Measurements from ENCODE around the gene PRORP. TPM values are rescaled to one million over a fixed set of nuclear protein-coding genes. Genes with fewer than 3 reads are reported as not detected.

The PRORP gene
- total and polyA plus RNA-seq, 4 donors, result 11.0 to 20.4 (median 15.7) TPM

DNA sequence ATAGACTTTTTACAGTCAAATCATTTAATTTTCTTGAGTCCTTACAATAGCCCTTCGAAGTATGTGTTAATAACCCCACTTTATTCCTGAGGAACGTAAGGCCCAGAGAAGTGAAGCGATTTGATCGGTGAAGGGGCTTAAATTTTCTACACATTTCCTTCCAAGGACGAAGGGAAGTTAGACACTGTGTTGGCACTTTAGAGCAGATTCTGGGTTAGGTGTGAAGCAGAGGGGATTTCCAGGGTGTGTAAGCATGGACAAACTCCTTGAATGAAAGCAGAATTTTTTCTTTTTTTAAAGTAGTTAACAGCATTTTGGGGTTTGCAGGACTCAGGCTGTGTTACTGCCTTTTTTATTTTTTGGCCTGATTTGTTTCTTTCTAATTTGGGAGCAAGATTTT, 38.9 kb downstream of the PRORP start:
- no peak overlapping the region for H3K4me3 ChIP-seq (ENCODE audit: low read length in 2 of 2)
- ATAC-seq (ENCODE audit: low FRiP score), result no peak
- H3K36me3 ChIP-seq (ENCODE audit: control insufficient read depth in 1 of 2, insufficient read depth in 2 of 2, low read length in 1 of 2), result peaks cover 0 to 3% of the 10 kb centered on the region in 2 donors
- no peak for DNase-seq
- no peaks in the 10 kb centered on the region for H3K27me3 ChIP-seq (ENCODE audit: control insufficient read depth in 1 of 2, insufficient read depth in 2 of 2, low read length in 1 of 2)
- no peaks in the 10 kb centered on the region for H3K4me1 ChIP-seq (ENCODE audit: control insufficient read depth in 1 of 2, insufficient read depth in 2 of 2, low read length in 2 of 2)
- WGBS, 2 donors, result 89 to 92% methylated on average over 5 of the region's 5 CpGs
- intact Hi-C loops (cut with DNase I), result no loop called here
- no peaks in the 10 kb centered on the region for H3K9me3 ChIP-seq (ENCODE audit: control insufficient read depth, low read length)
- no peak overlapping the region for H3K27ac ChIP-seq (ENCODE audit: low read depth in 1 of 2, low read length in 2 of 2)

DNA sequence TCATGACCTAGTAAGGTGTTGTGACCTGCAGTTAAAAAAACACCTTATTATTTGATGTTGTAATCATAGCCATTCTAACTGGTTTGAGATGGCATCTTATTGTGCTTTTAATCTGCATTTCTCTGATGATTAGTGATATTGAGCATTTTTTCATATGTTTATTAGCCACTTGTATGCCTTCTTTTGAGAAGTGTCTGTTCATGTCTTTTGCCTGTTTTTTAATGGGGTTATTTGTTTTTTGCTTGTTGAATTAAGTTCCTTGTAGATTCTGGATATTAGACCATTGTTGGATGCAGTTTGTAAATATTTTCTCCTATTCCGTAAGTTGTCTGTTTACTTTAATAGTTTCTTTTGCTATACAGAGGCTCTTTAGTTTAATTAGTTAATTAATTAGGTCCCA, 41.0 kb downstream of the PRORP start:
- no peak overlapping the region for H3K27ac ChIP-seq (ENCODE audit: low read depth in 1 of 2, low read length in 2 of 2)
- intact Hi-C loops (cut with DNase I), result no loop called here
- peaks cover 0 to 6% of the 10 kb centered on the region in 2 donors for H3K36me3 ChIP-seq (ENCODE audit: control insufficient read depth in 1 of 2, insufficient read depth in 2 of 2, low read length in 1 of 2)
- H3K4me3 ChIP-seq (ENCODE audit: low read length in 2 of 2), result no peak overlapping the region
- H3K4me1 ChIP-seq (ENCODE audit: control insufficient read depth in 1 of 2, insufficient read depth in 2 of 2, low read length in 2 of 2), result no peaks in the 10 kb centered on the region
- 94 to 100% methylated on average over 1 of the region's 1 CpG for WGBS, 2 donors
- H3K9me3 ChIP-seq (ENCODE audit: control insufficient read depth, low read length), result no peaks in the 10 kb centered on the region
- DNase-seq (no peak), ATAC-seq (ENCODE audit: low FRiP score) (no peak)
- no peaks in the 10 kb centered on the region for H3K27me3 ChIP-seq (ENCODE audit: control insufficient read depth in 1 of 2, insufficient read depth in 2 of 2, low read length in 1 of 2)

DNA sequence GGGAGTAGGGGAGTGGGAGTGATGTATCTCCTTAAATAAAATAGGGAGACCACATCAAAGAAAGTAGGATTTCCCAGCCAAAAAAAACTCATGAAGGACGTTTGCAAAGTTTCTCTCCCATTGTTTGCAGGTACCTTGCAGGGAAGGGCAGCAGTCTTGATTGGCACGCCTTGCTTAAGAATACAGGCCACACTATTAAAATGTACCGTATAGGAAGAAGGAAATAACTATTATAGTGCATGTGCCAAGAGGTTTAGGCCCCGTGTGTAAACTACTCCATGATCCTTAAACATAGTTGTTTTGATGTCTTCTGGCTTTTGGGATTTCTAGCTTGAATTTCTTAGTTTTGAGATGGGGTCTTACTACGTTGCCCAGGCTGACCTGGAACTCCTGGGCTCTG, 42.5 kb downstream of the PRORP start:
- WGBS, 2 donors, result 77 to 81% methylated on average over 5 of the region's 5 CpGs
- Histone ChIP-seq H3K36me3 (ENCODE audit: control insufficient read depth in 1 of 2, insufficient read depth in 2 of 2, low read length in 1 of 2) (peaks cover 0 to 4% of the 10 kb centered on the region in 2 donors), H3K27me3 (ENCODE audit: control insufficient read depth in 1 of 2, insufficient read depth in 2 of 2, low read length in 1 of 2) (no peaks in the 10 kb centered on the region), H3K4me3 (ENCODE audit: low read length in 2 of 2) (no peak overlapping the region), H3K9me3 (ENCODE audit: control insufficient read depth, low read length) (no peaks in the 10 kb centered on the region), H3K27ac (ENCODE audit: low read depth in 1 of 2, low read length in 2 of 2) (no peak overlapping the region), H3K4me1 (ENCODE audit: control insufficient read depth in 1 of 2, insufficient read depth in 2 of 2, low read length in 2 of 2) (no peaks in the 10 kb centered on the region)
- intact Hi-C loops (cut with DNase I), result no loop called here
- DNase-seq (no peak), ATAC-seq (ENCODE audit: low FRiP score) (no peak)

DNA sequence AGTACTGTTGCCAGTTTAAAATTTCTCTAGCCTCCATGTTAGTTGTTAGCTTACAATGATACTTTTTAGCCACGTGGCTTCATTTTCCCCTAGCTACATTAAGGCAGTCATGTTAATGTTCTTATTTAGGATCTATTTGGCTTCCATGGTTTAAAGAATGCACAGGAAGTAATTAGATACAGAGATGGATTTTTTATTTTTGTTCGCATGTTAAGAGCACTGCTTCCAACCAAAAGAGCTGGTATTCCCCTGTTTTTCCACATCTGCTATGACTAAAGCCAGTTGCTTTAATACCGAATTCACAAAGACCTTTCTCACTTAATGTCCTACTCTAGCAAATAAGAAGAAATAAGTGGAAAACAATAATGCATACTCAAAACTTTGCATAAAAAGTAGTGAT, 45.1 kb downstream of the PRORP start:
- Histone ChIP-seq H3K4me3 (ENCODE audit: low read length in 2 of 2) (no peak overlapping the region), H3K27ac (ENCODE audit: low read depth in 1 of 2, low read length in 2 of 2) (no peak overlapping the region), H3K27me3 (ENCODE audit: control insufficient read depth in 1 of 2, insufficient read depth in 2 of 2, low read length in 1 of 2) (no peaks in the 10 kb centered on the region), H3K36me3 (ENCODE audit: control insufficient read depth in 1 of 2, insufficient read depth in 2 of 2, low read length in 1 of 2) (peaks cover 0 to 4% of the 10 kb centered on the region in 2 donors), H3K4me1 (ENCODE audit: control insufficient read depth in 1 of 2, insufficient read depth in 2 of 2, low read length in 2 of 2) (no peaks in the 10 kb centered on the region), H3K9me3 (ENCODE audit: control insufficient read depth, low read length) (no peaks in the 10 kb centered on the region)
- DNase-seq (no peak), ATAC-seq (ENCODE audit: low FRiP score) (no peak)
- WGBS, 2 donors, result 93 to 94% methylated on average over 3 of the region's 3 CpGs
- intact Hi-C loops (cut with DNase I), result no loop called here

Other genes with a start within 250 kb of the PRORP start
- 10 to 100 TPM; 24.8 to 26.6 TPM for gene BAZ1A, start 247.2 kb upstream of the PRORP start, total RNA-seq
- gene BAZ1A, start 247.2 kb upstream of the PRORP start, polyA plus RNA-seq, result 10 to 100 TPM in 1 of 2 donors, 1 to 10 TPM in 1; 9.1 to 19.5 TPM
- 10 to 100 TPM; 48.7 to 57.5 TPM for gene SRP54, start 139.6 kb upstream of the PRORP start, total RNA-seq
- gene SRP54, start 139.6 kb upstream of the PRORP start, polyA plus RNA-seq, result 10 to 100 TPM; 20.2 to 34.5 TPM
- gene FAM177A1, start 76.3 kb upstream of the PRORP start, total RNA-seq, result 10 to 100 TPM; 70.7 to 94.0 TPM
- gene FAM177A1, start 76.3 kb upstream of the PRORP start, polyA plus RNA-seq, result 10 to 100 TPM; 72.4 to 96.4 TPM
- 10 to 100 TPM; 33.1 to 36.6 TPM for gene PPP2R3C, start 562 bp upstream of the PRORP start, total RNA-seq
- 10 to 100 TPM; 47.2 to 63.2 TPM for gene PPP2R3C, start 562 bp upstream of the PRORP start, polyA plus RNA-seq
- 100 to 1,000 TPM in 1 of 2 donors, 10 to 100 TPM in 1; 91.6 to 109 TPM for gene PSMA6, start 169.8 kb downstream of the PRORP start, total RNA-seq
- gene PSMA6, start 169.8 kb downstream of the PRORP start, polyA plus RNA-seq, result 100 to 1,000 TPM in 1 of 2 donors, 10 to 100 TPM in 1; 95.7 to 174 TPM